ENCODE data around the gene AOC1. TPM values are rescaled to one million over a fixed set of nuclear protein-coding genes. Genes with fewer than 3 reads are reported as not detected.

The AOC1 gene
- not detected in 2 replicates for total RNA-seq (2021)
- Bru-seq, nascent RNA: not detected
- not detected for BruChase-seq, experiment 1, labeled RNA remaining after a 2-hour chase
- not detected for BruChase-seq, experiment 2, labeled RNA remaining after a 6-hour chase
- long read RNA-seq, partial matches to known transcripts: 0 of 1 reads
- long read RNA-seq, other reads (novel, unspliced or antisense): 1 of 1 reads

GRCh38 chr7:150852371-150852905, at the start of gene AOC1:
AOC1 (plus strand) TSS chr7:150852517; CDS start chr7:150856471, 3,954 bp downstream.
- no peak for DNase-seq (ENCODE audit: low spot score)
- TF ChIP-seq, protein P1, sequence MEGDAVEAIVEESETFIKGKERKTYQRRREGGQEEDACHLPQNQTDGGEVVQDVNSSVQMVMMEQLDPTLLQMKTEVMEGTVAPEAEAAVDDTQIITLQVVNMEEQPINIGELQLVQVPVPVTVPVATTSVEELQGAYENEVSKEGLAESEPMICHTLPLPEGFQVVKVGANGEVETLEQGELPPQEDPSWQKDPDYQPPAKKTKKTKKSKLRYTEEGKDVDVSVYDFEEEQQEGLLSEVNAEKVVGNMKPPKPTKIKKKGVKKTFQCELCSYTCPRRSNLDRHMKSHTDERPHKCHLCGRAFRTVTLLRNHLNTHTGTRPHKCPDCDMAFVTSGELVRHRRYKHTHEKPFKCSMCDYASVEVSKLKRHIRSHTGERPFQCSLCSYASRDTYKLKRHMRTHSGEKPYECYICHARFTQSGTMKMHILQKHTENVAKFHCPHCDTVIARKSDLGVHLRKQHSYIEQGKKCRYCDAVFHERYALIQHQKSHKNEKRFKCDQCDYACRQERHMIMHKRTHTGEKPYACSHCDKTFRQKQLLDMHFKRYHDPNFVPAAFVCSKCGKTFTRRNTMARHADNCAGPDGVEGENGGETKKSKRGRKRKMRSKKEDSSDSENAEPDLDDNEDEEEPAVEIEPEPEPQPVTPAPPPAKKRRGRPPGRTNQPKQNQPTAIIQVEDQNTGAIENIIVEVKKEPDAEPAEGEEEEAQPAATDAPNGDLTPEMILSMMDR (conservative IDR thresholded peaks at IDR 0.05; ENCODE audit: low read depth, low read length): no peak
- no peak for TF ChIP-seq EZH2 (IDR thresholded peaks at IDR 0.05; ENCODE audit: borderline replicate concordance, low read depth, low read length, poor library complexity, severe bottlenecking)
- intact Hi-C loops (cut with micrococcal nuclease; ENCODE audit: unreplicated experiment): no loop called here
- H3K9me3 ChIP-seq (ENCODE audit: low read depth, low read length, poor library complexity, severe bottlenecking): no peaks in the 10 kb centered on the region
- CTCF ChIA-PET: no interaction called here
- H3K27me3 ChIP-seq (replicated peaks; ENCODE audit: insufficient read depth, low read depth, low read length, poor library complexity): no peaks in the 10 kb centered on the region
- no peaks in the 10 kb centered on the region for H3K4me1 ChIP-seq (ENCODE audit: insufficient read depth, low read length, poor library complexity, severe bottlenecking)
- no TSS peak for BruUV-seq (replicated peaks)
- no peaks in the 10 kb centered on the region for H3K36me3 ChIP-seq (ENCODE audit: insufficient read depth, low read length, poor library complexity, severe bottlenecking)
- POLR2A ChIA-PET (ENCODE audit: low non-redundant PET): no interaction called here
- no peak within 1 kb of the TSS for H3K4me3 ChIP-seq (ENCODE audit: low read depth, low read length, poor library complexity, severe bottlenecking)
- H3K27ac ChIP-seq (ENCODE audit: low read depth, low read length, poor library complexity, severe bottlenecking): no peak within 1 kb of the TSS

GRCh38 chr7:150803161-150803860, 49.0 kb upstream of the AOC1 start:
- H3K27ac ChIP-seq (ENCODE audit: low read depth, low read length, poor library complexity, severe bottlenecking): peak overlapping the region; percentile 27
- POLR2A ChIA-PET (ENCODE audit: low non-redundant PET): no interaction called here
- H3K27me3 ChIP-seq (replicated peaks; ENCODE audit: insufficient read depth, low read depth, low read length, poor library complexity): no peaks in the 10 kb centered on the region
- BruUV-seq (replicated peaks): no TSS peak
- DNase-seq (ENCODE audit: low spot score): peak; percentile 66
- intact Hi-C loops (cut with micrococcal nuclease; ENCODE audit: unreplicated experiment): no loop called here
- H3K4me3 ChIP-seq (ENCODE audit: low read depth, low read length, poor library complexity, severe bottlenecking): no peak overlapping the region
- CTCF ChIA-PET: no interaction called here
- H3K9me3 ChIP-seq (ENCODE audit: low read depth, low read length, poor library complexity, severe bottlenecking): peaks cover 12% of the 10 kb centered on the region
- no peak for TF ChIP-seq EZH2 (IDR thresholded peaks at IDR 0.05; ENCODE audit: borderline replicate concordance, low read depth, low read length, poor library complexity, severe bottlenecking)
- TF ChIP-seq, protein P1 (conservative IDR thresholded peaks at IDR 0.05; ENCODE audit: low read depth, low read length): no peak
- no peaks in the 10 kb centered on the region for H3K36me3 ChIP-seq (ENCODE audit: insufficient read depth, low read length, poor library complexity, severe bottlenecking)
- peaks cover 19% of the 10 kb centered on the region for H3K4me1 ChIP-seq (ENCODE audit: insufficient read depth, low read length, poor library complexity, severe bottlenecking)

DNA sequence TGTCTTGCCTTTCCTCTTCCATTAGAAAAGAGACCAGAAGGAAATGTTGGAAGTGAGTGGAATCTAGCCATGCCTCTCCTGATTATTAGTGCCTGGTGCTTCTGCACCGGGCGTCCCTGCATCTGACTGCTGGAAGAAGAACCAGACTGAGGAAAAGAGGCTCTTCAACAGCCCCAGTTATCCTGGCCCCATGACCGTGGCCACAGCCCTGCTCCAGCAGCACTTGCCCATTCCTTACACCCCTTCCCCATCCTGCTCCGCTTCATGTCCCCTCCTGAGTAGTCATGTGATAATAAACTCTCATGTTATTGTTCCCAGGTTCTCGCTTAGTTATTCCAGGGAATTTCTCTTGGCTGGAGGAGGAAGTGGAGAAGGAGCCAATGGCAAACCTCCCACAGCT, 47.5 kb upstream of the AOC1 start:
- POLR2A ChIA-PET (ENCODE audit: low non-redundant PET): no interaction called here
- no TSS peak for BruUV-seq (replicated peaks)
- no peak for TF ChIP-seq EZH2 (IDR thresholded peaks at IDR 0.05; ENCODE audit: borderline replicate concordance, low read depth, low read length, poor library complexity, severe bottlenecking)
- TF ChIP-seq, protein P1 (conservative IDR thresholded peaks at IDR 0.05; ENCODE audit: low read depth, low read length): no peak
- DNase-seq (ENCODE audit: low spot score): no peak
- peaks cover 18% of the 10 kb centered on the region for H3K4me1 ChIP-seq (ENCODE audit: insufficient read depth, low read length, poor library complexity, severe bottlenecking)
- no peaks in the 10 kb centered on the region for H3K36me3 ChIP-seq (ENCODE audit: insufficient read depth, low read length, poor library complexity, severe bottlenecking)
- CTCF ChIA-PET: no interaction called here
- H3K4me3 ChIP-seq (ENCODE audit: low read depth, low read length, poor library complexity, severe bottlenecking): no peak overlapping the region
- intact Hi-C loops (cut with micrococcal nuclease; ENCODE audit: unreplicated experiment): no loop called here
- H3K9me3 ChIP-seq (ENCODE audit: low read depth, low read length, poor library complexity, severe bottlenecking): peaks cover 12% of the 10 kb centered on the region
- no peaks in the 10 kb centered on the region for H3K27me3 ChIP-seq (replicated peaks; ENCODE audit: insufficient read depth, low read depth, low read length, poor library complexity)
- no peak overlapping the region for H3K27ac ChIP-seq (ENCODE audit: low read depth, low read length, poor library complexity, severe bottlenecking)

Data from A673 (cell line).